ENCODE results near the gene PTGS2. TPM values are rescaled to one million over a fixed set of nuclear protein-coding genes. Genes with fewer than 3 reads are reported as not detected.

PTGS2 gene
- total RNA-seq, 1 experiment from 2014 or later: 0.37 TPM

GRCh38 chr1:186703209-186703766, 23.1 kb upstream of the PTGS2 start:
- H3K4me2 ChIP-seq (ENCODE audit: insufficient read depth, insufficient read length, low read length): no peak overlapping the region
- H2BK5ac ChIP-seq (ENCODE audit: insufficient read length, low read length): no peak overlapping the region
- Mint-ChIP-seq H3K27ac (no peak overlapping the region; a peak in 1 of 7 replicates), H3K9me3 (no peaks in the 10 kb centered on the region), H3K27me3 (ENCODE audit: low read depth) (no peaks in the 10 kb centered on the region), H3K36me3 (ENCODE audit: insufficient read depth in 1 of 3, low read depth in 3 of 3) (no peaks in the 10 kb centered on the region), H3K4me1 (no peaks in the 10 kb centered on the region), H3K4me3 (no peak overlapping the region)
- H3K4me1 ChIP-seq (ENCODE audit: insufficient read depth, low read length): no peaks in the 10 kb centered on the region
- H3K14ac ChIP-seq (ENCODE audit: insufficient read depth, low read length): no peak overlapping the region
- H3K4ac ChIP-seq (ENCODE audit: low read depth, low read length): no peak overlapping the region
- no peak overlapping the region for H2AK5ac ChIP-seq (ENCODE audit: insufficient read length, low read length)
- H3K79me2 ChIP-seq (ENCODE audit: insufficient read depth, low read length): no peaks in the 10 kb centered on the region
- DNase-seq: no peak
- H4K5ac ChIP-seq (ENCODE audit: insufficient read length, low read depth, low read length): no peak overlapping the region
- H2AFZ ChIP-seq (ENCODE audit: low read length): no peak overlapping the region
- H3K9ac ChIP-seq (ENCODE audit: extremely low read depth, insufficient read length, low read length): no peak overlapping the region
- H3T11ph ChIP-seq (ENCODE audit: low read length): no peak overlapping the region
- no peaks in the 10 kb centered on the region for H4K20me1 ChIP-seq (ENCODE audit: control insufficient read depth, insufficient read depth, insufficient read length)
- H3K27ac ChIP-seq (ENCODE audit: insufficient read length, low read depth, low read length): no peak overlapping the region
- no peak overlapping the region for H3K23ac ChIP-seq (ENCODE audit: insufficient read length, low read depth, low read length)
- H2BK20ac ChIP-seq (ENCODE audit: low read depth, low read length, poor library complexity, severe bottlenecking): no peak overlapping the region
- H4K8ac ChIP-seq (replicated peaks; ENCODE audit: insufficient read length, low read depth, low read length): no peak overlapping the region
- no peaks in the 10 kb centered on the region for H3K79me1 ChIP-seq (ENCODE audit: insufficient read depth, low read depth, low read length, poor library complexity, severe bottlenecking)
- no peak overlapping the region for H2BK12ac ChIP-seq (ENCODE audit: insufficient read length, low read depth, low read length)
- no CpG with 5 or more reads among the region's 8 CpGs for WGBS (ENCODE audit: extremely low coverage, insufficient read length, low lambda C conversion rate)
- no peak overlapping the region for H2BK15ac ChIP-seq (ENCODE audit: low read depth, low read length)
- TF ChIP-seq, protein P1, sequence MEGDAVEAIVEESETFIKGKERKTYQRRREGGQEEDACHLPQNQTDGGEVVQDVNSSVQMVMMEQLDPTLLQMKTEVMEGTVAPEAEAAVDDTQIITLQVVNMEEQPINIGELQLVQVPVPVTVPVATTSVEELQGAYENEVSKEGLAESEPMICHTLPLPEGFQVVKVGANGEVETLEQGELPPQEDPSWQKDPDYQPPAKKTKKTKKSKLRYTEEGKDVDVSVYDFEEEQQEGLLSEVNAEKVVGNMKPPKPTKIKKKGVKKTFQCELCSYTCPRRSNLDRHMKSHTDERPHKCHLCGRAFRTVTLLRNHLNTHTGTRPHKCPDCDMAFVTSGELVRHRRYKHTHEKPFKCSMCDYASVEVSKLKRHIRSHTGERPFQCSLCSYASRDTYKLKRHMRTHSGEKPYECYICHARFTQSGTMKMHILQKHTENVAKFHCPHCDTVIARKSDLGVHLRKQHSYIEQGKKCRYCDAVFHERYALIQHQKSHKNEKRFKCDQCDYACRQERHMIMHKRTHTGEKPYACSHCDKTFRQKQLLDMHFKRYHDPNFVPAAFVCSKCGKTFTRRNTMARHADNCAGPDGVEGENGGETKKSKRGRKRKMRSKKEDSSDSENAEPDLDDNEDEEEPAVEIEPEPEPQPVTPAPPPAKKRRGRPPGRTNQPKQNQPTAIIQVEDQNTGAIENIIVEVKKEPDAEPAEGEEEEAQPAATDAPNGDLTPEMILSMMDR (conservative IDR thresholded peaks at IDR 0.05): no peak
- H3K9me3 ChIP-seq (ENCODE audit: control insufficient read depth, low read depth, low read length): no peaks in the 10 kb centered on the region
- H3K56ac ChIP-seq (ENCODE audit: insufficient read length, low read depth, low read length): no peak overlapping the region
- no peak overlapping the region for H2BK120ac ChIP-seq (ENCODE audit: low read depth, low read length, poor library complexity, severe bottlenecking)
- no peak overlapping the region for H4K91ac ChIP-seq (ENCODE audit: insufficient read length, low read depth, low read length)
- H3K27me3 ChIP-seq (ENCODE audit: insufficient read depth, low read length): no peaks in the 10 kb centered on the region
- H3K18ac ChIP-seq (ENCODE audit: insufficient read length, low read depth, low read length): no peak overlapping the region
- H3K23me2 ChIP-seq (ENCODE audit: insufficient read length, low read depth, low read length, poor library complexity, severe bottlenecking): no peaks in the 10 kb centered on the region
